OCI-LY3 (cell line): Measurements from ENCODE around the gene RNF115.

Experiments
- H2AFZ ChIP-seq: fragments of 200-600, 300-600 bp; shearing (Covaris generic); 2 replicates; pipeline ENCODE4 v1.6.0; 2014; ENCODE audit warnings: antibody characterized with exemption, low read depth, low read length
- H3K27ac ChIP-seq: fragments of 200-600, 300-600 bp; sonication (generic); 2 replicates; pipeline ENCODE4 v1.5.1; 2014; ENCODE audit warnings: mild to moderate bottlenecking, low read length, moderate library complexity, mixed read lengths
- H3K27me3 ChIP-seq: fragments of 200-600, 300-600 bp; sonication (generic); 2 replicates; pipeline ENCODE4 v1.6.1; 2014; ENCODE audit warnings: low read depth, low read length, mixed read lengths
- H3K36me3 ChIP-seq: fragments of 200-600, 300-600 bp; sonication (generic); replicated peaks from 2 replicates; pipeline ENCODE3; 2014; ENCODE audit warnings: low read depth, low read length, mixed read lengths
- H3K4me1 ChIP-seq: fragments of 300-600, 200-600 bp; sonication (generic); 2 replicates; pipeline ENCODE4 v1.6.1; 2014; ENCODE audit warnings: low read length, mixed read lengths
- H3K4me2 ChIP-seq: fragments of 200-600, 300-600 bp; sonication (generic); 2 replicates; pipeline ENCODE4 v1.6.1; 2014; ENCODE audit warnings: low read length, mixed read lengths
- H3K4me3 ChIP-seq: fragments of 300-600, 200-600 bp; sonication (generic); 2 replicates; pipeline ENCODE4 v1.5.1; 2014; ENCODE audit warnings: antibody characterized with exemption, mild to moderate bottlenecking, low read length, moderate library complexity
- H3K79me2 ChIP-seq: fragments of 300-600, 200-600 bp; shearing (Covaris generic); 2 replicates; pipeline ENCODE4 v1.6.1; 2014; ENCODE audit warnings: mild to moderate bottlenecking, low read length, mixed read lengths
- H3K9ac ChIP-seq: fragments of 300-600, 200-600 bp; shearing (Covaris generic); 2 replicates; pipeline ENCODE4 v1.6.0; 2014; ENCODE audit warnings: mild to moderate bottlenecking, low read length, moderate library complexity
- H3K9me3 ChIP-seq: fragments of 200-600, 300-600 bp; shearing (Covaris generic); 2 replicates; pipeline ENCODE4 v1.6.1; 2014; ENCODE audit warnings: low read length, mixed read lengths; ENCODE audit not compliant: insufficient read depth
- H4K20me1 ChIP-seq: fragments of 200-600, 300-600 bp; sonication (generic); 2 replicates; pipeline ENCODE4 v1.6.1; 2016; ENCODE audit warnings: low read length, mixed read lengths; ENCODE audit not compliant: insufficient read depth
- EZH2phosphoT487 ChIP-seq: fragments of 200-600 bp; shearing (Covaris generic); IDR thresholded peaks from 2 replicates; pipeline ENCODE4 v1.6.1; 2018; ENCODE audit warnings: antibody characterized with exemption, mixed run types, low read depth
- TF ChIP-seq, protein P1 (sequence below): fragments of 200-600, 300-600 bp; sonication (generic); IDR thresholded peaks from 2 replicates; pipeline ENCODE4 v1.5.1; 2014; ENCODE audit warnings: antibody characterized with exemption, low read length, low read depth

Gene RNF115

GRCh38 chr1:145736191-145736590, 87.7 kb downstream of the RNF115 start:
- Histone ChIP-seq H4K20me1 (no peaks in the 10 kb centered on the region), H2AFZ (no peak overlapping the region), H3K9ac (no peak overlapping the region), H3K9me3 (no peaks in the 10 kb centered on the region), H3K27me3 (no peaks in the 10 kb centered on the region), H3K79me2 (no peaks in the 10 kb centered on the region), H3K4me2 (no peak overlapping the region), H3K27ac (no peak overlapping the region), H3K36me3 (peaks cover 3% of the 10 kb centered on the region), H3K4me3 (no peak overlapping the region), H3K4me1 (peaks cover 9% of the 10 kb centered on the region)
- no peak for TF ChIP-seq EZH2phosphoT487
- TF ChIP-seq, protein P1, sequence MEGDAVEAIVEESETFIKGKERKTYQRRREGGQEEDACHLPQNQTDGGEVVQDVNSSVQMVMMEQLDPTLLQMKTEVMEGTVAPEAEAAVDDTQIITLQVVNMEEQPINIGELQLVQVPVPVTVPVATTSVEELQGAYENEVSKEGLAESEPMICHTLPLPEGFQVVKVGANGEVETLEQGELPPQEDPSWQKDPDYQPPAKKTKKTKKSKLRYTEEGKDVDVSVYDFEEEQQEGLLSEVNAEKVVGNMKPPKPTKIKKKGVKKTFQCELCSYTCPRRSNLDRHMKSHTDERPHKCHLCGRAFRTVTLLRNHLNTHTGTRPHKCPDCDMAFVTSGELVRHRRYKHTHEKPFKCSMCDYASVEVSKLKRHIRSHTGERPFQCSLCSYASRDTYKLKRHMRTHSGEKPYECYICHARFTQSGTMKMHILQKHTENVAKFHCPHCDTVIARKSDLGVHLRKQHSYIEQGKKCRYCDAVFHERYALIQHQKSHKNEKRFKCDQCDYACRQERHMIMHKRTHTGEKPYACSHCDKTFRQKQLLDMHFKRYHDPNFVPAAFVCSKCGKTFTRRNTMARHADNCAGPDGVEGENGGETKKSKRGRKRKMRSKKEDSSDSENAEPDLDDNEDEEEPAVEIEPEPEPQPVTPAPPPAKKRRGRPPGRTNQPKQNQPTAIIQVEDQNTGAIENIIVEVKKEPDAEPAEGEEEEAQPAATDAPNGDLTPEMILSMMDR, result no peak

DNA sequence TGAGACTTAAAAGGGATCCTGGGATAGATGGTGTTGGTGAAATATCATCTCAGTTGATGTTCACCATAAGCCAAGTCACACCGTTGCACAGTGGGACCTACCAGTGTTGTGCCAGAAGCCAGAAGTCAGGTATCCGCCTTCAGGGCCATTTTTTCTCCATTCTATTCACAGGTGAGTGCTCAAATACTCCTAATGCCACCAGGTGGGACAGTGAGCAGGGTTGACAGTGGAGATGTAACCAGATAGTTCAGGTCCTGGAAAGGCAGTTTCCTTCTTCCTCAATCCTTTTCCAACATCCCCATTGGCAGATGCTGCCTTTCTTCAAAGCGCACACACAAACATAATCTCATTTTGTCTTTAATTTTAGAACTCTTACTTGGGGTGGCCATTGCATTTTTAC, 93.0 kb downstream of the RNF115 start:
- no peaks in the 10 kb centered on the region for H4K20me1 ChIP-seq
- H3K9me3 ChIP-seq, result no peaks in the 10 kb centered on the region
- H3K79me2 ChIP-seq, result no peaks in the 10 kb centered on the region
- H3K36me3 ChIP-seq, result peaks cover 2% of the 10 kb centered on the region
- H3K27me3 ChIP-seq, result no peaks in the 10 kb centered on the region
- no peak overlapping the region for H2AFZ ChIP-seq
- H3K27ac ChIP-seq, result no peak overlapping the region
- H3K4me3 ChIP-seq, result no peak overlapping the region
- TF ChIP-seq, protein P1, result no peak
- TF ChIP-seq EZH2phosphoT487, result no peak
- H3K4me1 ChIP-seq, result no peaks in the 10 kb centered on the region
- H3K4me2 ChIP-seq, result no peak overlapping the region
- no peak overlapping the region for H3K9ac ChIP-seq

DNA sequence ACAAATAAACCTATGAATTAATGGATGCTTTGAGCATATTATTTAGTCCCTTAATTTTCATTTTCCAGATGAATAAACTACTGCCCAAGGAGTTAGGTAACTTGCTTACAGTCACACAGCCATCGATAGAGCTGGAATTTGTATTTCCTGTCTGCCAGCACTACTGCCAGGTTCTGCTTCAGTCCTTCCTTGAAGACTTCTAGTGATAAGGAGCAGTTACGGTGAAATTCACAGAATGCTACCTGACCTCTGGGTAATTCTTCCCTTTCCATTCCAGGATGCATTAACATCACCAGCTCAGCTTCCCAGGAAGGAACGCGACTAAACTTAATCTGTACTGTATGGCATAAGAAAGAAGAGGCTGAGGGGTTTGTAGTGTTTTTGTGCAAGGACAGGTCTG, 93.4 kb downstream of the RNF115 start:
- Histone ChIP-seq H3K4me1 (no peaks in the 10 kb centered on the region), H3K79me2 (no peaks in the 10 kb centered on the region), H3K27ac (no peak overlapping the region), H3K4me3 (no peak overlapping the region), H4K20me1 (no peaks in the 10 kb centered on the region), H3K27me3 (no peaks in the 10 kb centered on the region), H3K36me3 (peaks cover 2% of the 10 kb centered on the region), H3K9me3 (no peaks in the 10 kb centered on the region), H3K4me2 (no peak overlapping the region), H2AFZ (no peak overlapping the region), H3K9ac (no peak overlapping the region)
- TF ChIP-seq EZH2phosphoT487, result no peak
- TF ChIP-seq, protein P1, result no peak

- TF ChIP-seq, protein P1, result no peak
- no peak for TF ChIP-seq EZH2phosphoT487
- H4K20me1 ChIP-seq, result no peaks in the 10 kb centered on the region
- H3K36me3 ChIP-seq, result peaks cover 2% of the 10 kb centered on the region
- no peak overlapping the region for H3K9ac ChIP-seq
- H3K4me1 ChIP-seq, result no peaks in the 10 kb centered on the region
- H3K27ac ChIP-seq, result no peak overlapping the region
- H3K79me2 ChIP-seq, result no peaks in the 10 kb centered on the region
- H3K4me3 ChIP-seq, result no peak overlapping the region
- H3K9me3 ChIP-seq, result no peaks in the 10 kb centered on the region
- no peak overlapping the region for H2AFZ ChIP-seq
- H3K27me3 ChIP-seq, result no peaks in the 10 kb centered on the region
- no peak overlapping the region for H3K4me2 ChIP-seq
Observed at GRCh38 chr1:145729666-145730436, 94.0 kb downstream of the RNF115 start.
